Mucosa of descending colon (tissue), 3 donors: Measurements from ENCODE around the gene PCSK6. TPM values are rescaled to one million over a fixed set of nuclear protein-coding genes. Genes with fewer than 3 reads are reported as not detected.

Experiments
- ATAC-seq: fragments of 200-7000 bp; cut with Tn5 transposase; one replicate; pipeline ENCODE4 v1.9.1; 2020; ENCODE audit warnings: mild to moderate bottlenecking, moderate library complexity
- DNase-seq, 3 donors: peaks; one replicate each; pipeline ENCODE4 v3.0.0-alpha.2; 2020
- H3K36me3 ChIP-seq: fragments of 200-600 bp; one replicate; pipeline ENCODE4 v1.8.0; 2021; ENCODE audit warnings: low read depth, mild to moderate bottlenecking
- H3K4me1 ChIP-seq: fragments of 200-600 bp; one replicate; pipeline ENCODE4 v1.8.0; 2021; ENCODE audit warnings: low read depth, mild to moderate bottlenecking
- H3K4me3 ChIP-seq: fragments of 200-600 bp; one replicate; pipeline ENCODE4 v1.8.0; 2021; ENCODE audit warnings: mild to moderate bottlenecking
- H3K9me3 ChIP-seq: fragments of 200-600 bp; one replicate; pipeline ENCODE4 v1.8.0; 2021; ENCODE audit warnings: mild to moderate bottlenecking
- intact Hi-C, 2 donors: fragments of 100-400 bp; cut with DNase I in 1 of 2; cut with micrococcal nuclease in 1 of 2; formaldehyde crosslinking; loops; one replicate each; pipeline versions ENCODE4 v1.11.0 to v1.11.1; 2022; cut with DNase I, micrococcal nuclease
- total RNA-seq, 3 donors: library from RNA; stranded (reverse); fragmentation: NEBNext Ultra II Directional in 2 of 3; extraction: Animal tissue kit (Norgen Biotek cat#: 25700) in 2 of 3; gene quantifications; one replicate each; pipeline versions ENCODE4 v1.2.1 to v1.2.4, GENCODE V29; 2021 to 2023
- TF ChIP-seq, protein P1 (sequence below): fragments of 200-600 bp; IDR thresholded peaks from one replicate; pipeline ENCODE4 v1.8.0; 2022; ENCODE audit warnings: antibody characterized with exemption, mild to moderate bottlenecking
- donor health status: DM: no; HTN: no; CAD: no; lungs with moderate emphysema.
- donor health status: DM: no; HTN: no; CAD: no.
- donor health status: DM: no; HTN: yes; CAD: no.

Gene PCSK6
- total RNA-seq, 3 donors from 2014 or later = 21.3 to 58.4 (median 30.3) TPM

- Histone ChIP-seq H3K4me1 (no peaks in the 10 kb centered on the region), H3K36me3 (no peaks in the 10 kb centered on the region), H3K4me3 (no peak overlapping the region), H3K9me3 (no peaks in the 10 kb centered on the region)
- TF ChIP-seq, protein P1, sequence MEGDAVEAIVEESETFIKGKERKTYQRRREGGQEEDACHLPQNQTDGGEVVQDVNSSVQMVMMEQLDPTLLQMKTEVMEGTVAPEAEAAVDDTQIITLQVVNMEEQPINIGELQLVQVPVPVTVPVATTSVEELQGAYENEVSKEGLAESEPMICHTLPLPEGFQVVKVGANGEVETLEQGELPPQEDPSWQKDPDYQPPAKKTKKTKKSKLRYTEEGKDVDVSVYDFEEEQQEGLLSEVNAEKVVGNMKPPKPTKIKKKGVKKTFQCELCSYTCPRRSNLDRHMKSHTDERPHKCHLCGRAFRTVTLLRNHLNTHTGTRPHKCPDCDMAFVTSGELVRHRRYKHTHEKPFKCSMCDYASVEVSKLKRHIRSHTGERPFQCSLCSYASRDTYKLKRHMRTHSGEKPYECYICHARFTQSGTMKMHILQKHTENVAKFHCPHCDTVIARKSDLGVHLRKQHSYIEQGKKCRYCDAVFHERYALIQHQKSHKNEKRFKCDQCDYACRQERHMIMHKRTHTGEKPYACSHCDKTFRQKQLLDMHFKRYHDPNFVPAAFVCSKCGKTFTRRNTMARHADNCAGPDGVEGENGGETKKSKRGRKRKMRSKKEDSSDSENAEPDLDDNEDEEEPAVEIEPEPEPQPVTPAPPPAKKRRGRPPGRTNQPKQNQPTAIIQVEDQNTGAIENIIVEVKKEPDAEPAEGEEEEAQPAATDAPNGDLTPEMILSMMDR = no peak
- intact Hi-C loops = no loop called here
- ATAC-seq = no peak
- DNase-seq = peak in 1 of 3 donors; percentile 37
Observed at GRCh38 chr15:101309436-101310160, 179.9 kb downstream of the PCSK6 start.

GRCh38 chr15:101308604-101309435 lies 180.7 kb downstream of the PCSK6 start:
- no peak for DNase-seq
- no peaks in the 10 kb centered on the region for H3K36me3 ChIP-seq
- ATAC-seq = no peak
- no peaks in the 10 kb centered on the region for H3K4me1 ChIP-seq
- intact Hi-C loops = no loop called here
- H3K4me3 ChIP-seq = no peak overlapping the region
- H3K9me3 ChIP-seq = no peaks in the 10 kb centered on the region
- TF ChIP-seq, protein P1 = no peak

DNA sequence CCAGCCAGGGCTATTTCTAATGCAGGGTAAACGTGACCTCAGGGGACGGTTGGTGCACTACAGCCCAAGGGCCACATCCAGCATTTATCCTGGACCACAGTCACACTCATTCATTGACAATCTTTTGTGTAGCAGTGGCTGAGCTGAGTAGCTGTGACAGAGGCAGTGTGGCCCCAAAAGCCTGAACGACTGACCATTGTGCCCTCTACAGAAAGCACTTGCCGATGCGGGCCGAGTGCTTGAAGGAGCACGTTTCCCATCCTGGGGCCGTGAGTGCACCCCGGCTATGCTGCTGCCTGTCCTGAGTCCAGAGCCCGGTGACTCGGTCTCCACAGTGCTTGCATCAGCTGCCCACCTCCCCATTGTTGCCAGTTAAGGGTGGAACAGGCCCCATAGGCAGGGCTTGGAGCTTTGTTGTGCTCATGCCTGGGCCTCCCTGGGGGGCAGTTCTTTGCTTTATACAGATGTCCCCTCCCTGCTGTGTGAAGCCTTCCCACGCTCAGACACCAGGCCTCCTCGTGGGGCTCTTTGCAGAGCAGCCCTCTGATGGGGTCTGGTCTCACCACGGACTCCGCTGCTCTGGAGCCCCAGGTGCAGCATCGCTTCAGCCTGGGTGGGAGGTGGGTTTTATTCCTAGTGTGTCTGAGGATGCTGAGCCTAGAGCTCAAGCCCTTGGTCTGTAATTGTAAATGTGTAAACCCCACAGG lies 181.5 kb downstream of the PCSK6 start:
- no peak for ATAC-seq
- Histone ChIP-seq H3K4me3 (no peak overlapping the region), H3K36me3 (no peaks in the 10 kb centered on the region), H3K4me1 (no peaks in the 10 kb centered on the region), H3K9me3 (no peaks in the 10 kb centered on the region)
- TF ChIP-seq, protein P1 = no peak
- intact Hi-C loops = no loop called here
- DNase-seq = no peak

GRCh38 chr15:101307048-101307896 lies 182.2 kb downstream of the PCSK6 start:
- Histone ChIP-seq H3K36me3 (no peaks in the 10 kb centered on the region), H3K4me1 (no peaks in the 10 kb centered on the region), H3K9me3 (no peaks in the 10 kb centered on the region), H3K4me3 (no peak overlapping the region)
- TF ChIP-seq, protein P1 = no peak
- intact Hi-C loops = no loop called here
- no peak for DNase-seq
- ATAC-seq = no peak
